OCI-LY1 (cell line): ENCODE results near the gene BBX.

ENCODE experiments used
- H2AFZ ChIP-seq: fragments of 200-600 bp; sonication (generic), shearing (Covaris generic); 2 replicates; pipeline ENCODE4 v1.6.0; 2014; ENCODE audit warnings: antibody characterized with exemption, mild to moderate bottlenecking, low read length
- H3F3A ChIP-seq: fragments of 200-600 bp; sonication (generic), shearing (Covaris generic); 2 replicates; pipeline ENCODE4 v1.6.0; 2014; ENCODE audit warnings: mild to moderate bottlenecking, antibody characterized with exemption, low read length, moderate library complexity; ENCODE audit not compliant: insufficient read depth
- H3K27ac ChIP-seq: fragments of 200-600 bp; sonication (generic); 2 replicates; pipeline ENCODE4 v1.5.1; 2014; ENCODE audit warnings: low read length, mixed run types, mild to moderate bottlenecking, low read depth; ENCODE audit not compliant: poor library complexity, severe bottlenecking
- H3K27me3 ChIP-seq: fragments of 200-600 bp; sonication (generic); 2 replicates; pipeline ENCODE4 v1.6.0; 2014; ENCODE audit warnings: antibody characterized with exemption, mild to moderate bottlenecking, low read length, moderate library complexity; ENCODE audit not compliant: insufficient read depth
- H3K36me3 ChIP-seq: fragments of 200-600 bp; sonication (generic); 2 replicates; pipeline ENCODE4 v1.6.1; 2014; ENCODE audit warnings: mild to moderate bottlenecking, antibody characterized with exemption, low read length, moderate library complexity, mixed read lengths; ENCODE audit not compliant: insufficient read depth
- H3K4me1 ChIP-seq: fragments of 200-600 bp; sonication (generic); 2 replicates; pipeline ENCODE4 v1.5.1; 2014; ENCODE audit warnings: mild to moderate bottlenecking, low read length, moderate library complexity; ENCODE audit not compliant: insufficient read depth, severe bottlenecking
- H3K4me2 ChIP-seq: fragments of 200-600 bp; sonication (generic), shearing (Covaris generic); 2 replicates; pipeline ENCODE4 v1.6.1; 2014; ENCODE audit warnings: low read length
- H3K4me3 ChIP-seq: fragments of 200-600 bp; sonication (generic); 2 replicates; pipeline ENCODE4 v1.5.1; 2014; ENCODE audit warnings: low read length, low read depth, mild to moderate bottlenecking, mixed read lengths; ENCODE audit not compliant: poor library complexity, severe bottlenecking
- H3K79me2 ChIP-seq: fragments of 200-600 bp; shearing (Covaris generic); 2 replicates; pipeline ENCODE4 v1.6.1; 2016; ENCODE audit warnings: mixed run types, low read length, mixed read lengths; ENCODE audit not compliant: insufficient read depth
- H3K9ac ChIP-seq: fragments of 200-600 bp; sonication (generic), shearing (Covaris generic); 2 replicates; pipeline ENCODE4 v1.6.1; 2014; ENCODE audit warnings: mild to moderate bottlenecking, low read length, mixed read lengths
- H3K9me2 ChIP-seq: fragments of 200-600 bp; sonication (generic), shearing (Covaris generic); 2 replicates; pipeline ENCODE4 v1.6.1; 2014; ENCODE audit warnings: low read depth, mild to moderate bottlenecking, low read length, mixed read lengths
- H3K9me3 ChIP-seq: fragments of 200-600 bp; shearing (Covaris generic); 2 replicates; pipeline ENCODE4 v1.6.1; 2014; ENCODE audit warnings: low read length, mixed read lengths
- H4K20me1 ChIP-seq: fragments of 200-600 bp; sonication (generic), shearing (Covaris generic); 2 replicates; pipeline ENCODE4 v1.6.0; 2016; ENCODE audit warnings: mild to moderate bottlenecking, low read length; ENCODE audit not compliant: insufficient read depth
- CTCF ChIP-seq: fragments of 200-600 bp; sonication (generic), shearing (Covaris generic); IDR thresholded peaks from 2 replicates; pipeline ENCODE4 v1.5.1; 2017; ENCODE audit warnings: mild to moderate bottlenecking, antibody characterized with exemption, low read length, moderate library complexity, mixed read lengths
- EZH2 ChIP-seq: fragments of 200-600 bp; sonication (generic), shearing (Covaris generic); IDR thresholded peaks from 2 replicates; pipeline ENCODE4 v1.8.0; 2017; ENCODE audit warnings: borderline replicate concordance, mixed run types, mild to moderate bottlenecking, antibody characterized with exemption, low read length, moderate library complexity, mixed read lengths

Gene BBX

GRCh38 chr3:107806021-107806420 is 283.3 kb downstream of the BBX start:
- Histone ChIP-seq H3K79me2 (no peaks in the 10 kb centered on the region), H2AFZ (no peak overlapping the region)

GRCh38 chr3:107806536-107806935 is 283.8 kb downstream of the BBX start:
- peaks cover 61% of the 10 kb centered on the region; the same call in 1 of the 2 replicates for H3K36me3 ChIP-seq

More at GRCh38 chr3:107806021-107806420, 283.3 kb downstream of the BBX start:
- Histone ChIP-seq H3K9ac (no peak overlapping the region), H3K4me2 (no peak overlapping the region), H3K9me2 (no peaks in the 10 kb centered on the region), H3K4me3 (no peak overlapping the region), H3K4me1 (no peaks in the 10 kb centered on the region), H3K27me3 (no peaks in the 10 kb centered on the region), H3K9me3 (no peaks in the 10 kb centered on the region), H3K36me3 (peaks cover 66% of the 10 kb centered on the region; the same call in 1 of the 2 replicates), H3K27ac (no peak overlapping the region), H3F3A (no peaks in the 10 kb centered on the region), H4K20me1 (no peaks in the 10 kb centered on the region)
- TF ChIP-seq CTCF = no peak
- TF ChIP-seq EZH2 = no peak

DNA sequence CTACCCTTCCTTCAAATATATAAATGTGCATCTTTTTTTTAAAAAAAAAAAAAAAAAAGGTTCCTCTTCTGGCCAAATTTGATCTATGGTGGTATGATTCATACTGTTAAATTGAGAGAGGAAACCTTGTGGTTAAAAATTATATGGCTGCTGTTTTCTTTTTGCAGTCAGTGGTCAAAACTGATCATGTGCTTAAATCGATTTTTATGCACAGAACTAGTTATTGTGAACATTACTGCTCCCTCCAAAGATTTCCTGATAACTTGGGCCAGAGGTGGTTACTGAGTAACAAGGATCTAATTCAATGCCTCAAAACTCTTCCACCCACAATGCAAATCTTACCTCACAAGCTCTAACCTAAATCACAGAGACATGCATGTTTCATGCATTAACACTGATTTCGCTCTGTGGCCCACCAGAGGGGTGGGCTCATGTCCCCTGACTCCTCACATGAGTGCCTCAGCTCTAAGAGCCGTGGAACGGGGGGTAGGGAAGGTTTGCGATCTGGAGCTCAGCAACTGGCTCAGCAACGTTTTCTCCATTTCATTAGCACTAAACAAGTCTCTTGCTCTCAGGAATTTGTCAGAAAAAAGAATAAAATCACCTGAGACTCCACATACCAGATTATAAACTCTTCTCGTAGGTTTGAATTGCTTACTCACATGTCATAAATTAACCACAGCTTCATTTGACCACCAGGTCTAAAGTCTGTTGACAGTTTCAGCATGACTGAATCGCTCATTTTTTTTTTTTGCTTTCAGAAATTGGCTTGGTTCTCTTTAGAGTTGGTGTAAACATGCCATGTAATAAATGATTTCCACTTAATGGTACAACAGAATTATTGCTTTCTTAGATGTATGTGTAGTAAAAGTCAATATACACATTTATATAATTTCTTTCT is 287.7 kb downstream of the BBX start:
- no peaks in the 10 kb centered on the region for H3K9me3 ChIP-seq

More at GRCh38 chr3:107806536-107806935, 283.8 kb downstream of the BBX start:
- no peak overlapping the region for H2AFZ ChIP-seq
- no peaks in the 10 kb centered on the region for H3K79me2 ChIP-seq
- H3K4me1 ChIP-seq = no peaks in the 10 kb centered on the region
- no peaks in the 10 kb centered on the region for H3K27me3 ChIP-seq
- H3K4me2 ChIP-seq = no peak overlapping the region
- H4K20me1 ChIP-seq = no peaks in the 10 kb centered on the region
- no peak overlapping the region for H3K4me3 ChIP-seq
- no peaks in the 10 kb centered on the region for H3K9me3 ChIP-seq
- no peak overlapping the region for H3K27ac ChIP-seq
- no peaks in the 10 kb centered on the region for H3F3A ChIP-seq
- no peaks in the 10 kb centered on the region for H3K9me2 ChIP-seq
- TF ChIP-seq EZH2 = no peak
- no peak for TF ChIP-seq CTCF
- no peak overlapping the region for H3K9ac ChIP-seq

More for the DNA sequence above, 287.7 kb downstream of the BBX start:
- Histone ChIP-seq H3K27ac (no peak overlapping the region), H3K36me3 (peaks cover 25% of the 10 kb centered on the region; the same call in 1 of the 2 replicates), H3K79me2 (no peaks in the 10 kb centered on the region), H3K4me2 (no peak overlapping the region), H3K4me1 (no peaks in the 10 kb centered on the region), H3K9me2 (no peaks in the 10 kb centered on the region), H3F3A (no peaks in the 10 kb centered on the region), H2AFZ (no peak overlapping the region), H3K9ac (no peak overlapping the region), H4K20me1 (no peaks in the 10 kb centered on the region), H3K27me3 (no peaks in the 10 kb centered on the region), H3K4me3 (no peak overlapping the region)
- TF ChIP-seq EZH2 (no peak), CTCF (no peak)
